Limb (tissue), 2 donors: ENCODE results near the gene VPS8.

ENCODE experiments used
- DNase-seq, 2 donors: peaks; one replicate each; pipeline ENCODE4 v3.0.0-alpha.2; 2016; ENCODE audit errors: extremely low spot score in 2 of 2

The VPS8 gene, protein sequence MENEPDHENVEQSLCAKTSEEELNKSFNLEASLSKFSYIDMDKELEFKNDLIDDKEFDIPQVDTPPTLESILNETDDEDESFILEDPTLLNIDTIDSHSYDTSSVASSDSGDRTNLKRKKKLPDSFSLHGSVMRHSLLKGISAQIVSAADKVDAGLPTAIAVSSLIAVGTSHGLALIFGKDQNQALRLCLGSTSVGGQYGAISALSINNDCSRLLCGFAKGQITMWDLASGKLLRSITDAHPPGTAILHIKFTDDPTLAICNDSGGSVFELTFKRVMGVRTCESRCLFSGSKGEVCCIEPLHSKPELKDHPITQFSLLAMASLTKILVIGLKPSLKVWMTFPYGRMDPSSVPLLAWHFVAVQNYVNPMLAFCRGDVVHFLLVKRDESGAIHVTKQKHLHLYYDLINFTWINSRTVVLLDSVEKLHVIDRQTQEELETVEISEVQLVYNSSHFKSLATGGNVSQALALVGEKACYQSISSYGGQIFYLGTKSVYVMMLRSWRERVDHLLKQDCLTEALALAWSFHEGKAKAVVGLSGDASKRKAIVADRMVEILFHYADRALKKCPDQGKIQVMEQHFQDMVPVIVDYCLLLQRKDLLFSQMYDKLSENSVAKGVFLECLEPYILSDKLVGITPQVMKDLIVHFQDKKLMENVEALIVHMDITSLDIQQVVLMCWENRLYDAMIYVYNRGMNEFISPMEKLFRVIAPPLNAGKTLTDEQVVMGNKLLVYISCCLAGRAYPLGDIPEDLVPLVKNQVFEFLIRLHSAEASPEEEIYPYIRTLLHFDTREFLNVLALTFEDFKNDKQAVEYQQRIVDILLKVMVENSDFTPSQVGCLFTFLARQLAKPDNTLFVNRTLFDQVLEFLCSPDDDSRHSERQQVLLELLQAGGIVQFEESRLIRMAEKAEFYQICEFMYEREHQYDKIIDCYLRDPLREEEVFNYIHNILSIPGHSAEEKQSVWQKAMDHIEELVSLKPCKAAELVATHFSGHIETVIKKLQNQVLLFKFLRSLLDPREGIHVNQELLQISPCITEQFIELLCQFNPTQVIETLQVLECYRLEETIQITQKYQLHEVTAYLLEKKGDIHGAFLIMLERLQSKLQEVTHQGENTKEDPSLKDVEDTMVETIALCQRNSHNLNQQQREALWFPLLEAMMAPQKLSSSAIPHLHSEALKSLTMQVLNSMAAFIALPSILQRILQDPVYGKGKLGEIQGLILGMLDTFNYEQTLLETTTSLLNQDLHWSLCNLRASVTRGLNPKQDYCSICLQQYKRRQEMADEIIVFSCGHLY (N-terminal part only)

DNA sequence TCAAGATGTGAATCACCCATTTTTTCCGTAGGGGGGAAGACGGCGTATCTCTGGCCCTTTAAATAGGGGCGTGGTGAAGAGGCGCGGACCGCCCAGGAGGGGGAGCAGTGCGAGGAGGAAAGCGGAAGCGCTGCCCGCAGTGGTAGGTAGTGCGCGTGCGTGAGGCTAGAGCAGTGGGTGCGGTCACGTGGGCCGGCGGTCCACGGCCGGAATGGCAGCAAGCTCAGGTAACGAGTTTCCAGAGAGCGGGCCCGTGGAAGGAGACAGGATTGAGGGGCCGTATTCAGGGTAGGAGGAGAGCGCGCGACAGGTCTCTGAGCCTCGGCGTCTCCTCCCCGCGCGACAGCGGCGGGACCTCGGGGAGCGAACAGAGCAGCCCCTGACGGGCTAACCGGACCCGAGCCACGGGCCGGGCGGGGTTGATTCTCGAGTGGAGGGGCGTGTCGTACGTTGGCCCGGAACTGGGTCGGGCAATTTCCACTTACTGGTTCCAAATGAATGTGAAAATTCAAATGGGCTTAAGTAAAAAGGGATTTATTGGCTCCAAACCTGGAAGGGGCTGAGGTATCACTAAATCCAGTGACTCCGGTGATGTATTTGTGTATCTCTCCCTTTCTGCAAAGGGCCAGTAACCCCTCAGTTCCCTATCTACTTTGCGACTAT lies at the start of gene VPS8:
Gene VPS8, plus strand, starts transcription at position 168 of the 663 bp plus-strand sequence. CDS start 12,467 bp downstream, outside the sequence.
- peak; percentile 96 to 99 for DNase-seq

DNA sequence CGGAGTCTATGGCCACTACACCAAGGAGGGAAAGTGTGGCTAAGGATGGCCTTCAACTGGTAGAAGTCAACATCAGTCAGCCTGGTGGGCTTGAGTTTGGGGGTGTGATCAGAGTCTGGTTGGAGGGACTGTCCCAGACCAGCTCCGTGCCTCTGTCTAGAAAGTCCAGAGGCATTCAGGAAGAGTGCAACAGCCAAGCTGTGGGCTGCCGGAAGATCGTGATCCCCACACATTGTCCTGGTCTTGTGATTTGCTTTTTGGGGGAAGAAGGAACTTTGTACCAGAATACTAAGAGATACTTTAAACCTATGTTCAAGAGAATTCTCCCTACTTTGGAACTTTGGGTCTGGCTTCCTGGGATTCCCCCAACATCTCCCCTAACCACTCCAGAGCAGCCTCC lies 47.8 kb upstream of the VPS8 start:
- no peak for DNase-seq

DNA sequence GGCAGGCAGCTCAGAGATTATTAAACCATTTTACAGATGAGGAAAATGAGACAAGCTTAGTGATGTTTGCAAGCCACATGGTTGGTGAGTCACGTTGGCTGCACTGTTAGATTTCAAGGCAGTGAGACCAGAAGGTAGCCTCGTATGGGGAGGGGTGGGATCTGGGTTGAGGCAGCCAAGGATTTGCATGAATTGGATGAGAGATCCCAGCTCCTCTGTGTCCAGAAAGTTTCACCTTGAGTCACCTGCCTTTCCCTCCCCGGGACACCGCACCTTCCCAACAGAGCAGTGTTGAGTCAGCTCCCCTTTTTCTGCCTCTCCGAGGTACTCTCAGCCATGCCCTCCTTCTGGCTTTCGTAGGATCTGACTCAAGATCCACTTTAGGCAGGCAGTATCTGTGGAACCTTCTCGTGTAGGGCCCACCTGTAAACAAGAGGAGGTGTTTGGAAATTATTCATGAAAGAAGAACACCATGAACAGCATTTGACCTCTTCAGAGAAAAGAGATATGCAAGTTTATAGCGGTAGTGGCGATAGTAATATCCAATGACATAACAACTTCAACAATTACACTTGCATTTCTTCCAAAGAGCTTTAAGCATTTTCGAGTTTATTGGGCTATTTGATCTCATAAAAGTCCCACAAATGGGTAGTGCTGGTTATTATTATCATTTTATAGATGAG lies 46.8 kb upstream of the VPS8 start:
- DNase-seq = no peak

DNA sequence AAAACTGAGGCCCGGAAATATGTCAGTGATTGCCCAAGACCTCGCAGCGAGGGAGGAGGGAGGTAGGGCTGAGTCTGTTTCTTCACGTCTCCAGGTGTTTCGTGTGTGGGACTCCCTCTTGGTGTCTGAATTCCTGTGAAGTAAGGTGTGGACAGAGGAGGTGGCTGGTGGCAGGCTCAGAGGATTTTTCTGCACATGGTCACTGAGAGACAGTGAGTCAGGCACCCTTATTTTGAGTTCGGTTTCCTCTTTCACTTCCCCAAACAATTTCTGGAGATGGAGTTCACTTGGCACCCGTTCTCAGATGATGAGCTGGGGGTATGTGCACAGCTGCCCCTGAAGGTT lies 46.3 kb upstream of the VPS8 start:
- no peak for DNase-seq

DNA sequence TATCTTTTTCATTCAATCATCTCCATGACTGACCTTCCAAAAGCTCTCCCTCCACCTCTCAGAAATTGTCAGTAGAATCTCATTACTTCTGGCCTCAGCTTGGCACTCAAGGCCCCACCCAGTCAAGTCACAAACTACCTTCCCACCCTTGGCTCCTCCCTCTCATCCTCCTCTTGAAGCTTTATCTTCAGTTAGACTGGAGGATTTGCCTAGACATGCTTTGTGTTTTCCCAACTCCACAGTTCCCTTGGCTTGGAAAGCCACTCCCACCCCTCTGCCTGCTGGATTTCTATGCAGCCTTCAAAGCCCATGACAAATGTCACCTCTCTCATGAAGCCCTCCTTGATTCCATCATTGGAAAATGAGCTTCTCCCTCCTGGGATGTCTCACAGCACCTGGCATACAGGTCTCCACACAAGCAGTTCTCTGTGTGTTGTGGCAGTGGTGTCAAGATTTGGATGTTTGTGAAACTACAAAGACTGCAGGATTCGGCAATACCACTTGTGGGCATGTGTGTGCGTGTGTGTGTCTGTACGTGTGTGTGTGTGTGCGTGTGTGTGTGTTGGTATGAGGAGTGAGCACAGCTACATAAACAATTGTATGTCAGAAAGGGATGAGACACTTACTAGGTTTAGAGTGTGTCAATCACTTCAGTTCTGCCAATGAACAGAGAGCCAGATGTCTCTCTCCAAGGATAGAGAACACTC lies 45.3 kb upstream of the VPS8 start:
- no peak for DNase-seq

DNA sequence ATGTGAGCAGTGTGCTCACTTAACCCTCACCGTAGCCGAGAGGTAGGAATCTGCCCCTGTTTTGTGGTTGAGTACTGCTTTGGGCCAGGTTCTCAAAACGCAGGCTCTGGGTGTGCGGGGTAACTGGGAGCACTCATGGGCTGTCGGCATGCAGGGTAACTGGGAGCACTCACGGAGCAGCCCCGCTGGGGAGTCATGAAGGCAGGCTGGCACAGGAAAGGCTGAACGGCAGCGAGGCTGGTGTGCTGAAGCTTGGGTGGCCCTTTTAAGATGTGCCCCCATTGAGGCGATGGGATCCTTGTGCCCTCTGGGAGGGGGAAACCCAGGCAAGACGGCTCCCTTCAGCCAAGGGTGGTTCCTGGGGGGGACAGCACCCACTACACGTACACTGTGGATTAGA lies 44.6 kb upstream of the VPS8 start:
- no peak for DNase-seq

DNA sequence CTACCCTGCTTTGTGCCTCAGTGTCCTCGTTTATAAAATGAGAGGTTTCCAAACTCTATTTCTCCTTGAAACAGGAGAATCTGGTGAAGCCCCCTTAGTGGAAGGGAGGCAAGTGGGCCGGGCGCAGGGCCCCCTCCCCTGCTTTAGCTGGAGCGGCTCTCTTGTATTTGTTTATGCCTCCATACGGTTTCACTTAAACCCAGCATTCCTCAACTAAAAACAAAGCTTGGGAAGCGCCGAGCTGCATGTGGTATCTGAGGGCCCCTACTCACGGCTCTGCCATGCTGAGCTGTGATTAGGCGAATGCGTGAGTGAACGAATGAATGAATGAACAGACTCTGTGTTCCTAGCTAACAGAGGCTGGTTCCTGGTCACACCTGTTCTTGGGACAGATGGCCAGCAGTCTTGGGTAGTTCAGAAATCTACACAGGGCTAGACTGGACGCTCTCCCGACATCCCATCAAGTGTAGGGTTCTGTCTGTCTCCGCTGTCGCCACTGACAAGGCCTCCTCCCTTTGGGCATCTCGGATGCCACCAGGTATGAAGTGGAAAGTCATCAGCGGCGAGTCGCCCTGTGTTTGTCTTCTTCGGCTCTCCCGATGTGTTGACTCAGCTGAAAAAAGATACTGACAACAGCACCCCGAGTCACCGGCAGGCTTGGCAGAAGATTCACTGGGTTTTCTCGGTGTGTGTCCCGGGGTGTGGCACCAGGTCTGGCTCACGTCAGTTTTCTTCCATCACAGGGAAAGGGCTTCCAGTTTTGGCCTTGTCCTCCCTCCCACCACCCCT lies 42.4 kb upstream of the VPS8 start:
- DNase-seq = no peak

DNA sequence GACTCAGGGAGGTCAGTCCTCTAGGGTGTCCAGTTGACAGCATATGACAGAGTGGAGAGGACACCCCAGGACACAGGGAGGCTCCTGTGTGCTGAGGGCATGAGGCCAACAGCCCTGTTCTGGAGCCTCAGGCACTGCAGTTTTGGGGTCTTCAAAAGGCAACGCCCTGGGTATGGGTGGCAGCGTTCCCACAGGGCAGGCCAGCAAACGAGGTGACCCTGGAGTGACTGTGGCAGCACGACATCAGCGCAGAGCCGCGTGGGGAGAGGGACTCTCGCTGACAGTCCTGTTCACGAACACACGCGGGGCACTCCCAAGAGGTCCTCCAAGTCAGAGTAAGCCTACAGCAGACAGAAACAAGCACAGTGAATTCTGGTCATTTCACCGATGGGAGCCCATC lies 41.4 kb upstream of the VPS8 start:
- no peak for DNase-seq

DNA sequence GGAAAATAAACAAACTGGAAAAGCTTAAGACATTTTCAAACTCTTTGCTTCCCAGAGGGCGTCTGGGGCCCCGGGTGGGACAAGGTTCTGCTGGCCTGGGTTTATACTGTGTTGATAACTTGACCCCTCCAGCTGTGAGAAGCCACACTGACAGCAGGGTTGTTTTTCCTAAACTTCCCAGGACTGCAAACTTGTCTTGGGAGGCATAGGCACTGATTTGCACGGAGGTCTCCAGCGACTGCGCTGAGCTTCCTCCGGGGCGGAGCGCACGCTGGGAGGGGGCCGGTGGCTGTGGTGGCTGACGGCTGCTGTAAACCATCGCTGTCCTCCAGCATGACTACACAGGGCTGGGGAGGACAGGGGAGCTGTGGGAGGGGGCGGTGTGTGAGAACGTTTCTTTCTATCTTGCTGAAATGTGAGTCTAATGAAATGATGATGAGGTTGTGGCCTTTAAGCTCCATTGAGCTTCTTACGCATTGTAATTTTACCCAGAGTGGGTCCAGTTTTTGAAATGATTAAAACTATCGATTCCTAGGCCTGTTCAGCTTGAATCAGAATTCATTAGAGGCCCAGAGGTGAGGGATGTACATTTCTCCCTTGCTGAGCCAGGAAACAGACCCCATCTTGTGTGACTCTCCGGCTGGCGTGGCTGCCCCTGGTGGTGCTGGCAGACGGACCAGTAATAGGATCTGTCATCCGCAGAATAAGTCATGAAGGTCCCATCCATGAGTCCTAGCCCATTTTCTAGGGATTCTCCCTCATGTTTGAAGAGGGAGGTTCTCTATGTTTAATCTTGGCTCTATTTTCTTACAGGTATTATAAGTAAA lies 40.5 kb upstream of the VPS8 start:
- no peak for DNase-seq

DNA sequence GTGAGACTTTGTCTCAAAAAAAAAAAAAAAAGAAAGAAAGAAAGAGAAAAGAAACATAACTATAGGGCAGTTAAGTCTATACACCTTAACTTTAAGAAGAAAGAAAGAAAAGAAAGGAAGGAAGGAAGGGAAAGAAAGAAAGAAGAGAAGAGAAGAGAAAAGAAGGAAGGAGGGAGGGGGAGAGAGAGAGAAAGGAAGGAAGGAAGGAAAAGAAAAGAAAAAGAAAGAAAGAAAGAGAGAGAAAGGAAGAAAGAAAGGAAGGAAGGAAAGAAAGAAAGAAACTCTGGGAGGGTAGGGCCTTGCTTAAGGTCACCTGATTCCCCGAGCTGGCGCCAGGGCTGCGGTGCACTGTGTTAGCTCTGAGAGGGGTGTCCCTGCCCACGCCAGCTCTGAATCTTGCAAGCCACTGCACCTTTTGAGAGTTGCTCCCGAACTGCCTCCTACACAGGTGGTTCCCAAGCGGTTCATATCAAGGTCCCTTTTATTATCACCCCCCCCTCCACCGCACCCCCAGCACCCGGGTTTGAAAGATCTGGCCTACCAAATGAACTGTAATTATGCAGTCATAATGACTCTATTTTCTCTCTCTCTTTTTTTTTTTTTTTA lies 39.2 kb upstream of the VPS8 start:
- DNase-seq = no peak

DNA sequence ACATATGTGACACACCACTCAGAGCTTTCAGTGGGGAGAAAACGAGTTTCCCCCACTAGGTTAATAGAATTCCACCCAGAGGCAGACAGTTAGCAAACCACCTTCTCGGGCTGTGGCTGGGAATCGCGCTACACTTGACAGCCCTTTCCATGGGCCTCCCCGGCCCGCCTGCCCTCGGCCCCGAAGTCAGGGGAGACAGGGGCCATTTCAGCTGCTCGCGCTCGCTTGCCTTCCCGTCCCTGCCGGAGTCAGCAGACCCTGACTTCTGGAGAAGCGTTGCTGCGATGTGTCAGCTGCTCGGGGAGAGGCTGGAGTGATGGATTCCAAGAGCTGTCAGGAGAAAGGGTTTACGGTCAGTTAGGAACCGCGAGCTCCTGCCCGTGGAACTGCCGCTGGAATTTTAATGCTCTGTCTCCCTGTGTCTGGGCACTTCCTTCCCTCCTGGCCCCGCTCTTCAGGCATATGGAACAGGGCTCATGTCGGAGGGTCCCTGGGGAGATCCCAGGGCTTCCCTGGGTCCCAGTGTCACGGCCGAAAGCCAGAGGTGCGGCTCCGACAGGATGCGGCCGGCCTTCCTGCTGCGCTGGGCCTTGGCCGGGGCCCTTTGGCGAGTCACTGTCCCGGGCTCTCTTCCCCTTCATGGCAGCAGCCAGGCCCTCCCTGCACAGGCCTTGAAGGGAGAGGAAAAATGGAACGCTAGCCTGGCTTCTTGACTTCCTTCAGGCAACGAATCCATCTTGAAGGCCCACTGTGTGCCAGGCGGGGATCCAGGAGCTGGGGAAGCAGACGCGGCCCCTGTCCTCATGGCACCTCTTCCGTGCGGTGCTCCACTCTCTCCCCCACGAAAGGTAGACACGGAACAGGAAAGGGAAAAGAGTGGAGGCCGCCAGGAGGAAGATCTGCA lies 38.4 kb upstream of the VPS8 start:
- DNase-seq = peak in 1 of 2 donors; percentile 70

DNA sequence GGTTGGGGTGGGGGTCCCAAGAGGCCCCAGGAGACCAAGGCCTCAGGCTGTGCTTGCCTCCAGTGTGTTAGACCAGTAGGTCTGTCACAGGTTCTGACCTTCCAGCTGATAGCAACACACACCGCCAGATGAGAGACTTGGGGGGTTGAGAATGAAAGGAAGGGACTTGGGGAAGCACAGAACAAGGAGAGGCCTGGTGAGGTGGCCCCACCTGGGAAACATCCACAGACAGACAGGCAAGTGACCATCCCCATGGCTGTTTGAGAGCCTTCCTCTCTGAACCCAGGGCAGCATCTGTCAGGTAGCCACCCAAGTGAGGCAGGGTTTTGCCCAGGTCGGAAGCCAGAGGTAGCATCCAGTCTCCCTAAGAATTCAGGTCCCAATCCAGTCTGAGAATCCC lies 35.0 kb upstream of the VPS8 start:
- no peak for DNase-seq

DNA sequence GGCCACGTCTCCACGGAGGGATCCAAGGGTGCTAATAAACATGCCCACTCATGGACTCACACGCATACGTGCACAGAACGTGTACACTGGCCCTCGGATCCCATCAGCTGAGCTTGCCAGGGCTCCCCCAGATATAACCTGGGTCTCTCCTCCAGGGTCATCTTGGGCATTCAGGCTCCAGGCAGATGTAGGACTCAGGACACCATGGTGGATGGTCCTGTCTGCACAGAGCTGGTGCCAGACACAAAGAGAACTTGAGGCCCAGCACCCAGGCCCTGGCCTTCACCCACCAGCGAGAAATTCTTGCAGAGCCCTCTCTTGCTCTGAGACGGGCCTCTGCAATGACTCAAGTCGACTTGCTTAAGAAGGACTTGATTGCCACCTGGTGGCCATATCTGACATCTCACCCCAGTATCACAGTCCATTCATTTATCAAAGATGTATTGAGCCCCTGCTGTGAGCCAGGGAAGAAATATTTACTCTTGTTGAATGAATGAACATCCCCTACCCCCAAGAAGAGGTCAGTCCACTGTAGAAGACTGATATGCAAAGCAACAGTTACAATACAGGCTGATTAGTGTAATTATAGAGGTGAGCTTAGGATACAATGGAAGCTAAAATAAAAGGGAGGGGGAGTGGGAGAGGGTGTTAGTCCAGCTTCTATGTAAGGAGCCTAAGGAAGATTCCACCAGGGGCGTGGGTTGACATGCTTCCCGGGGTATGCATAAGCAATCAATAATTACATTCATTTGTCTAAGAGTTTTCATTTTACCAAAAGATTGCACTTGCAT lies 34.2 kb upstream of the VPS8 start:
- peak; percentile 88 to 89 for DNase-seq

DNA sequence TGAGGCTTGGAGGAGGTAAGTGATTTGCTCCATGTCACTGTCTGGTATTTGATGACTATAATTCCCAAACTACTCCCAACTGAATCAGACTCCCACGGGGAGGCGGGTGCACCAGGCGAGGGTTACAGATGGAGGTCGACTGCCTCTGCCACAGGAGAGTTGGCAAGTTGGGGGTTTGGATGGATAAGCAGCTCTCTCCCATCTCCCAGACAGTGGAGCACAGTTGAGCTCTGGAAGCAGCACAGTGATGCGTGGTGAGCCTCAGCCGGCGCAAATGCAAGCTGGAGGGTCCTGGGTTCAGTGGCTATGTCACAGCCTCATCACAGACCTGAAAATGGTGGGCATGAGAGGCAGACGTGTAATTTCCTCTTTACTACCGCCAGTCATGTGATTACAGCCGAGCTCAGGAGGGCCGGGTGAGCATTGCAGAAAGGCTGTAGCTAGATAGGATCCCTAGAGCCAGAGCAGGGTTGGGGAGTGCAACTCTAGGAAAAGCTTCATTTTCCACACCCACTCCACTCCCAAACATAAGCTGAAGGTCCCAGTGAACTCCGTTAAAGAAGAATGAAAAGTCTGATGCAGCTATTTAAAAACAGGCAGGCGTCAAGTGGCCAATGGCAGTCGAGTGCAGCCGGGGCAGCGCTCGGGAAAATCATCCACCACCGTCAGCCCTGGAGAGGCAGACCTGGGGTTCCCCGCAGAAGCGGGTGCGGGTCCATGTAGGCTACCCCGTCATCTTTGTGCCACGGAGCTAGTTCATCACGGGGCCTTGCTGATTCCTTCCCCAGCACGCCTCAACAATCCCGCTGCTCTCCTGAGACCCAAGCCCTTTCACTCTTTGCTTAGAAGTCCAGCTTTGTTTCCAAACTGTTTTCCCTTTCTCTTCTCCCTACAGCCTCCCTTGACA lies 33.3 kb upstream of the VPS8 start:
- DNase-seq = no peak

DNA sequence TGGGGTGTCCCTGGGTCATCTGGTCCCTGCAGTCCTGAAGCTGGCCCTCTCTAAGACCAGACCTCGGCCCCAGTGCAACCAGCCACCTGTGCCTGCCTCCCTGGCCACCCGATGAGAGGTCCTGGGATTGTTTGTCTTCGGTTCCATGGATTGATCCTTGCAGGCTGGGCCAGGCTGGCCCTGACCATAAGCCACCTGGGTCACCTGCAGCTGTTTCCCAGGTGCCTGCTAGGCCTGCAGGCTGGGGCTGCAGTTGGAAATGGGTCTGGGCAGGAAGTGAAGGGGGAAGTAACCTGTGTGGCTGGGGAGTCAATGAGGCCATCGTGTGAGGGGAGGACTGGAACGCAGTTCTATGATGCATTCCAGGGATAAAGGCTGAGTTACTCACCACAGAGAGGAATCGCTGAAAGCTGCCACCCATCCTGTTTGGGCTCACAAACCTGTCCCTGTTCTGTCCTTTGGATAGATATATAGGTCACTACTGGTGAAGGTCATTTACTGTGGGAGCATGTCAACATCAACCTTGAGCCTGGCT lies 30.9 kb upstream of the VPS8 start:
- DNase-seq = no peak
